Measurements from ENCODE around the gene GALNT18. TPM values are rescaled to one million over a fixed set of nuclear protein-coding genes. Genes with fewer than 3 reads are reported as not detected.
A peak's percentile ranks its signal among the peaks of the same experiment; 100 is the strongest.

Gene GALNT18
- 3.2 and 4.7 TPM in 2 replicates for total RNA-seq

- no peaks in the 10 kb centered on the region for H4K20me1 ChIP-seq (ENCODE audit: insufficient read depth, low read length)
- H3K4me2 ChIP-seq (ENCODE audit: insufficient read depth, low read length), result peak within 1 kb of the TSS; percentile 90
- peaks cover 56% of the 10 kb centered on the region for H3K27me3 ChIP-seq (ENCODE audit: insufficient read depth, low read length)
- H3K4me1 ChIP-seq (ENCODE audit: insufficient read depth, low read length), result peaks cover 16% of the 10 kb centered on the region
- no peaks in the 10 kb centered on the region for H3K79me2 ChIP-seq (ENCODE audit: insufficient read depth, low read length)
- DNase-seq (ENCODE audit: insufficient read length, low spot score, missing footprints), result peak; percentile 99
- H2AFZ ChIP-seq (ENCODE audit: low read length), result peak within 1 kb of the TSS; percentile 81
- no peaks in the 10 kb centered on the region for H3K36me3 ChIP-seq (ENCODE audit: insufficient read depth, low read length)
- H3K27ac ChIP-seq (ENCODE audit: low read depth, low read length), result no peak within 1 kb of the TSS
- TF ChIP-seq CTCF (IDR thresholded peaks at IDR 0.05; ENCODE audit: extremely low read depth, low read depth, low read length), result peak; percentile 30
- peak within 1 kb of the TSS; percentile 75 for H3K4me3 ChIP-seq (ENCODE audit: insufficient read depth, low read length)
- no peaks in the 10 kb centered on the region for H3K9me3 ChIP-seq (ENCODE audit: low read depth, low read length)
These were observed at the start of gene GALNT18 for GRCh38 chr11:11621573-11622339. TSS of gene GALNT18 (minus strand) at chr11:11622005.

- no peaks in the 10 kb centered on the region for H3K79me2 ChIP-seq (ENCODE audit: insufficient read depth, low read length)
- no peaks in the 10 kb centered on the region for H3K4me1 ChIP-seq (ENCODE audit: insufficient read depth, low read length)
- no peak overlapping the region for H3K27ac ChIP-seq (ENCODE audit: low read depth, low read length)
- H4K20me1 ChIP-seq (ENCODE audit: insufficient read depth, low read length), result no peaks in the 10 kb centered on the region
- no peak overlapping the region for H3K4me2 ChIP-seq (ENCODE audit: insufficient read depth, low read length)
- TF ChIP-seq CTCF (IDR thresholded peaks at IDR 0.05; ENCODE audit: extremely low read depth, low read depth, low read length), result no peak
- no peak overlapping the region for H2AFZ ChIP-seq (ENCODE audit: low read length)
- H3K4me3 ChIP-seq (ENCODE audit: insufficient read depth, low read length), result no peak overlapping the region
- peaks cover 3% of the 10 kb centered on the region for H3K9me3 ChIP-seq (ENCODE audit: low read depth, low read length)
- no peak for DNase-seq (ENCODE audit: insufficient read length, low spot score, missing footprints)
- H3K36me3 ChIP-seq (ENCODE audit: insufficient read depth, low read length), result no peaks in the 10 kb centered on the region
- peaks cover 46% of the 10 kb centered on the region for H3K27me3 ChIP-seq (ENCODE audit: insufficient read depth, low read length)
These were observed 48.8 kb upstream of the GALNT18 start for GRCh38 chr11:11670574-11670973.

GRCh38 chr11:11669233-11669846, 47.5 kb upstream of the GALNT18 start:
- peaks cover 3% of the 10 kb centered on the region for H3K9me3 ChIP-seq (ENCODE audit: low read depth, low read length)
- H3K4me2 ChIP-seq (ENCODE audit: insufficient read depth, low read length), result no peak overlapping the region
- no peaks in the 10 kb centered on the region for H4K20me1 ChIP-seq (ENCODE audit: insufficient read depth, low read length)
- H3K27me3 ChIP-seq (ENCODE audit: insufficient read depth, low read length), result peaks cover 49% of the 10 kb centered on the region
- no peak overlapping the region for H2AFZ ChIP-seq (ENCODE audit: low read length)
- no peaks in the 10 kb centered on the region for H3K4me1 ChIP-seq (ENCODE audit: insufficient read depth, low read length)
- no peaks in the 10 kb centered on the region for H3K79me2 ChIP-seq (ENCODE audit: insufficient read depth, low read length)
- H3K36me3 ChIP-seq (ENCODE audit: insufficient read depth, low read length), result no peaks in the 10 kb centered on the region
- H3K4me3 ChIP-seq (ENCODE audit: insufficient read depth, low read length), result no peak overlapping the region
- no peak for DNase-seq (ENCODE audit: insufficient read length, low spot score, missing footprints)
- no peak overlapping the region for H3K27ac ChIP-seq (ENCODE audit: low read depth, low read length)
- no peak for TF ChIP-seq CTCF (IDR thresholded peaks at IDR 0.05; ENCODE audit: extremely low read depth, low read depth, low read length)

GRCh38 chr11:11668781-11669180, 47.0 kb upstream of the GALNT18 start:
- TF ChIP-seq CTCF (IDR thresholded peaks at IDR 0.05; ENCODE audit: extremely low read depth, low read depth, low read length), result no peak
- no peaks in the 10 kb centered on the region for H3K79me2 ChIP-seq (ENCODE audit: insufficient read depth, low read length)
- H3K4me3 ChIP-seq (ENCODE audit: insufficient read depth, low read length), result no peak overlapping the region
- no peak overlapping the region for H3K4me2 ChIP-seq (ENCODE audit: insufficient read depth, low read length)
- H3K4me1 ChIP-seq (ENCODE audit: insufficient read depth, low read length), result no peaks in the 10 kb centered on the region
- H2AFZ ChIP-seq (ENCODE audit: low read length), result no peak overlapping the region
- peaks cover 51% of the 10 kb centered on the region for H3K27me3 ChIP-seq (ENCODE audit: insufficient read depth, low read length)
- H3K9me3 ChIP-seq (ENCODE audit: low read depth, low read length), result peaks cover 3% of the 10 kb centered on the region
- H3K27ac ChIP-seq (ENCODE audit: low read depth, low read length), result no peak overlapping the region
- H3K36me3 ChIP-seq (ENCODE audit: insufficient read depth, low read length), result no peaks in the 10 kb centered on the region
- no peaks in the 10 kb centered on the region for H4K20me1 ChIP-seq (ENCODE audit: insufficient read depth, low read length)
- no peak for DNase-seq (ENCODE audit: insufficient read length, low spot score, missing footprints)

Measured in osteoblast (primary cell).